ENCODE data around the gene CA6. TPM values are rescaled to one million over a fixed set of nuclear protein-coding genes. Genes with fewer than 3 reads are reported as not detected.
"Not testable (repeated sequence)": the region's sequence is repeated elsewhere in the genome, so short reads cannot be mapped to it uniquely, and the experiment has no call there.

Gene CA6
- total and polyA plus RNA-seq, 2 of the 8 experiments (the other 6 are each of a cell fraction or from before 2014, with no cell fraction given) = not detected

DNA sequence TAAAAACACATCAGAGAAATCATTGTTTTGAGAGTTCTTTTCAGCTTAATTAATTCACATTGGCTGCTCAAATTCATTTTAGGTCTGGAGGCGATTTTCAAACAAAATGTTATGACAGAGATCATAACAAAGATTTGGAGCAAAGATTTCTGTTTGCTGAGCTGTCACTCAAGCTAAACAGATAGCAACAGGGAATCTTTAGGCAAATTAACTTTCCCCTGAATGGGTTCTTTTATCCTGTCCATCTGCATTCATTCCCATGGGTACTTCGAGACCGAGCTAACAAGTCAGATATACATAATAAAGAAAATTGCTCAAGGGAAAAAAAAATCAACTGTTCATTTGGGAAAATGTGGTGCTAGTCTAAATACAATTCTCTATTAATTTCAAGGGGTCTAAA lies 30.2 kb upstream of the CA6 start:
- H3K56ac ChIP-seq (replicated peaks; ENCODE audit: insufficient read length, low read depth, low read length) = no peak overlapping the region
- no peak for FAIRE-seq
- H3K23me2 ChIP-seq (ENCODE audit: low read depth, low read length) = no peaks in the 10 kb centered on the region
- no peak for DNase-seq (ENCODE audit: low read depth in 1 of 2, low spot score in 2 of 2)
- no peaks in the 10 kb centered on the region for H3K27me3 ChIP-seq (replicated peaks in 1 of 4; ENCODE audit: control insufficient read depth in 3 of 4, extremely low read depth in 1 of 4, insufficient read depth in 3 of 4, low read length in 3 of 4)
- H2BK12ac ChIP-seq (ENCODE audit: low read depth, low read length) = no peak overlapping the region
- no peak overlapping the region for H3K9ac ChIP-seq (replicated peaks in 1 of 4; ENCODE audit: extremely low read depth in 1 of 4, low read depth in 3 of 4, low read length in 3 of 4)
- H3K4ac ChIP-seq (replicated peaks; ENCODE audit: insufficient read length, low read depth, low read length) = no peak overlapping the region
- no peak overlapping the region for H4K91ac ChIP-seq (replicated peaks; ENCODE audit: insufficient read length, low read length)
- POLR2A ChIA-PET (ENCODE audit: partially characterized antibody) = interaction anchor here (0.9 to 2.2 kb wide), 3 partner anchors 17 to 47 kb away, joined by 3 to 9 read pairs (median 3); no protein-coding TSS in a partner anchor
- H3K23ac ChIP-seq (ENCODE audit: insufficient read length) = no peak overlapping the region
- no peak overlapping the region for H3K18ac ChIP-seq (ENCODE audit: extremely low read depth, low read length)
- H2AFZ ChIP-seq (ENCODE audit: low read length) = no peak overlapping the region
- H4K8ac ChIP-seq (ENCODE audit: extremely low read depth, insufficient read depth, low read length) = no peak overlapping the region
- H2BK5ac ChIP-seq (ENCODE audit: low read depth, low read length) = no peak overlapping the region
- no peak overlapping the region for H2BK20ac ChIP-seq (ENCODE audit: low read length)
- TF ChIP-seq EGR1 (IDR thresholded peaks at IDR 0.05; ENCODE audit: borderline replicate concordance, low read depth, low read length) = no peak
- no peaks in the 10 kb centered on the region for H4K20me1 ChIP-seq (replicated peaks in 1 of 2; ENCODE audit: control insufficient read depth in 1 of 2, insufficient read depth in 2 of 2, low read length in 2 of 2)
- no peak overlapping the region for H2BK120ac ChIP-seq (replicated peaks; ENCODE audit: low read depth, low read length)
- no peak overlapping the region for H3K27ac ChIP-seq (ENCODE audit: low read depth, low read length)
- no peaks in the 10 kb centered on the region for H3K79me2 ChIP-seq (ENCODE audit: control insufficient read depth in 1 of 2, insufficient read depth in 2 of 2, low read length in 2 of 2)
- no peak overlapping the region for H3K14ac ChIP-seq (ENCODE audit: insufficient read length)
- no peak overlapping the region for H3K4me2 ChIP-seq (ENCODE audit: insufficient read depth in 1 of 2, low read depth in 2 of 2, low read length in 2 of 2)
- no peak overlapping the region for H3K4me3 ChIP-seq (ENCODE audit: extremely low read depth in 1 of 4, insufficient read depth in 2 of 4, low read depth in 3 of 4, low read length in 4 of 4)
- CTCF ChIA-PET (ENCODE audit: partially characterized antibody) = interaction anchor here (0.6 to 3.1 kb wide), 10 partner anchors 9 to 186 kb away, joined by 3 to 15 read pairs (median 4); no protein-coding TSS in a partner anchor
- no peaks in the 10 kb centered on the region for H3K79me1 ChIP-seq (ENCODE audit: low read depth, low read length)
- H2BK15ac ChIP-seq (ENCODE audit: low read length) = no peak overlapping the region
- H4K5ac ChIP-seq (ENCODE audit: insufficient read length, low read depth, low read length) = no peak overlapping the region
- peaks cover 0 to 7% (median 3%) of the 10 kb centered on the region in 4 experiments; a peak in 4 of 7 replicates for H3K4me1 ChIP-seq (replicated peaks in 1 of 4; ENCODE audit: control insufficient read depth in 3 of 4, insufficient read depth in 4 of 4, low read length in 3 of 4)
- peaks cover 3 to 4% of the 10 kb centered on the region in 2 experiments; a peak in 3 of 4 replicates for H3K9me3 ChIP-seq (ENCODE audit: insufficient read depth in 2 of 2, low read depth in 1 of 2, low read length in 1 of 2)
- H3K36me3 ChIP-seq (ENCODE audit: control insufficient read depth in 2 of 4, insufficient read depth in 4 of 4, low read length in 3 of 4) = no peaks in the 10 kb centered on the region
- H2AK5ac ChIP-seq (ENCODE audit: low read depth, low read length) = no peak overlapping the region
- WGBS, 2 experiments (ENCODE audit: extremely low coverage in 1 of 2, insufficient coverage in 1 of 2, insufficient read length in 1 of 2, insufficient replicate concordance in 2 of 2, low coverage in 1 of 2, low lambda C conversion rate in 2 of 2, missing lambda C conversion rate in 1 of 2) = 34% methylated on average over 3 of the region's 3 CpGs; no CpG with 5 or more reads in 1 of the 2 experiments

DNA sequence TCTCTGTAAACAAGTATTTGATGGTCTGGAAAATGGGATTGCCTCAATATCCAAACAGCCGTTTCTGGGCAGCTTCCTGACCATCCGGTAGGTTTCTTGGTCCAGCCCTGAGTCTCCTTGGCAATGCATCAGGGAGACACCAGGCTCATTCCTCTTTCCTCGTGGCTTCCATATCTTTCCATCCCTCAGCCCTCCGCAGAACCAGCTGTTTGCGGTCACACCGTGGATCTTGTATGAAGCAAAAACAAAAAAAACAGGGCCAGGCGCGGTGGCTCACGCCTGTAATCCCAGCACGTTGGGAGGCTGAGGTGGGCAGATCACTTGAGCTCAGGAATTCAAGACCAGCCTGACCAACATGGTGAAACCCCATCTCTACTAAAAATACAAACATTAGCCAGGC lies 28.1 kb upstream of the CA6 start:
- not testable (repeated sequence) for H4K91ac ChIP-seq (replicated peaks; ENCODE audit: insufficient read length, low read length); H2AFZ ChIP-seq (ENCODE audit: low read length); H3K36me3 ChIP-seq (ENCODE audit: control insufficient read depth in 2 of 4, insufficient read depth in 4 of 4, low read length in 3 of 4); H3K4me2 ChIP-seq (ENCODE audit: insufficient read depth in 1 of 2, low read depth in 2 of 2, low read length in 2 of 2); H3K27me3 ChIP-seq (replicated peaks in 1 of 4; ENCODE audit: control insufficient read depth in 3 of 4, extremely low read depth in 1 of 4, insufficient read depth in 3 of 4, low read length in 3 of 4); H4K20me1 ChIP-seq (replicated peaks in 1 of 2; ENCODE audit: control insufficient read depth in 1 of 2, insufficient read depth in 2 of 2, low read length in 2 of 2); H2BK20ac ChIP-seq (ENCODE audit: low read length); H2BK120ac ChIP-seq (replicated peaks; ENCODE audit: low read depth, low read length); H3K4ac ChIP-seq (replicated peaks; ENCODE audit: insufficient read length, low read depth, low read length); H3K27ac ChIP-seq (ENCODE audit: low read depth, low read length); FAIRE-seq; H3K79me2 ChIP-seq (ENCODE audit: control insufficient read depth in 1 of 2, insufficient read depth in 2 of 2, low read length in 2 of 2); H3K79me1 ChIP-seq (ENCODE audit: low read depth, low read length); H2AK5ac ChIP-seq (ENCODE audit: low read depth, low read length); H4K5ac ChIP-seq (ENCODE audit: insufficient read length, low read depth, low read length); H3K56ac ChIP-seq (replicated peaks; ENCODE audit: insufficient read length, low read depth, low read length); H3K4me3 ChIP-seq (ENCODE audit: extremely low read depth in 1 of 4, insufficient read depth in 2 of 4, low read depth in 3 of 4, low read length in 4 of 4); H3K4me1 ChIP-seq (replicated peaks in 1 of 4; ENCODE audit: control insufficient read depth in 3 of 4, insufficient read depth in 4 of 4, low read length in 3 of 4); H3K14ac ChIP-seq (ENCODE audit: insufficient read length); H3K9ac ChIP-seq (replicated peaks in 1 of 4; ENCODE audit: extremely low read depth in 1 of 4, low read depth in 3 of 4, low read length in 3 of 4); H3K23me2 ChIP-seq (ENCODE audit: low read depth, low read length); H3K23ac ChIP-seq (ENCODE audit: insufficient read length); DNase-seq (ENCODE audit: low read depth in 1 of 2, low spot score in 2 of 2); H3K9me3 ChIP-seq (ENCODE audit: insufficient read depth in 2 of 2, low read depth in 1 of 2, low read length in 1 of 2); H2BK5ac ChIP-seq (ENCODE audit: low read depth, low read length); H4K8ac ChIP-seq (ENCODE audit: extremely low read depth, insufficient read depth, low read length); H2BK12ac ChIP-seq (ENCODE audit: low read depth, low read length); H3K18ac ChIP-seq (ENCODE audit: extremely low read depth, low read length); H2BK15ac ChIP-seq (ENCODE audit: low read length)
- CTCF ChIA-PET (ENCODE audit: partially characterized antibody) = interaction anchor here (0.6 to 3.8 kb wide), 21 partner anchors 9 to 795 kb away, joined by 3 to 25 read pairs (median 4); no protein-coding TSS in a partner anchor
- POLR2A ChIA-PET (ENCODE audit: partially characterized antibody) = interaction anchor here (1.0 kb wide), 1 partner anchor 39 kb away, joined by 3 read pairs; the partner anchor contains the start of gene ENO1
- 94% methylated on average over 8 of the region's 10 CpGs; no CpG with 5 or more reads in 1 of the 2 experiments for WGBS, 2 experiments (ENCODE audit: extremely low coverage in 1 of 2, insufficient coverage in 1 of 2, insufficient read length in 1 of 2, insufficient replicate concordance in 2 of 2, low coverage in 1 of 2, low lambda C conversion rate in 2 of 2, missing lambda C conversion rate in 1 of 2)
